IPS-18c (cell line): ENCODE results near the gene HPGDS.

Experiments
- H3K4me3 ChIP-seq: 2 replicates; pipeline ENCODE4 v1.7.0; 2013; ENCODE audit warnings: low read depth, mild to moderate bottlenecking, low read length, moderate library complexity; ENCODE audit not compliant: insufficient read depth
- H3K9me3 ChIP-seq: one replicate; pipeline ENCODE4 v1.6.1; 2013; ENCODE audit warnings: mild to moderate bottlenecking, low read length, moderate library complexity; ENCODE audit not compliant: control insufficient read depth, insufficient read depth

Gene HPGDS

DNA sequence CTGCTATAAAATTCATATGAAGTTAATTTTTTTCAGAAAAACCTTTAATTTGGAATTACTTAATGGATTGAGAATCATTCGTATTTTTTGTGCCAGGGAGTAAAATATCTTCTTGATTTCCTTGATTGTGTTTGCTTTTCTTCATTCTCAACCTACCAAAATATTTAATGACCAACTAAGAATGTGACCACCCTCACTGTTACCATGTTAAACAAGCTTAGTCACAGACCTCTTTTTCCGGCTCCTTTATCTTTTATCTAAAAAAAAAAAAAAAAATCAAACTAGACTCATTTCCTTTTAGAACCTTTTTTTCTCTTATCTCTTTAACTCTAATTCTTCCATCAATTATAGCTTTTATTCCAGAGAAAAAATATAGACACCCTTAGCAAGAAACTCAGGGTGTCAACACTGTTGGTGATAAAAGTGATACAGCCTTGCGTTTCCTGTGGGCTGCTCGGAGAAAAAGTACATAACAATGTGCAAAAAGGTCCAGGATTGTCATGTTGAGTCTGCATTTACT, 20.6 kb upstream of the HPGDS start:
- Histone ChIP-seq H3K9me3 (no peaks in the 10 kb centered on the region), H3K4me3 (no peak overlapping the region)

DNA sequence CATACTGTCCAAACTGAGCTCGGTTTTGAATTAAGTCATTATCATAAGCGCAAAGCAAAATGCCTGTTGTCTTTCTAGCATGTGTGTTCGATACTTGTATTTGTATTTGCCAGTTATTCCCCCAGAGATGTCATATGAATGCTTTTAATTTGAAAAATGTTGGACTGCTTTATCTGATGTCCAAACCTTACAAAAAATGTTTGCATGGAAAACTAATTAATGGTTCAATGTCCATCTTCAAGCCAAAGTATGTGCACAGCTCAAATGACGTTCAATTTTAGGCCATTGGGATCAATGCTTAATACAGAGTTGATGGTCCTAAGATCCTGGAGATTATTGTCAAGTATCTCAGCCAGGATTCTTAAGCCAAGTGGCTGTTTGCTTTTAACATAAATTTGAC, 17.2 kb upstream of the HPGDS start:
- no peaks in the 10 kb centered on the region for H3K9me3 ChIP-seq

DNA sequence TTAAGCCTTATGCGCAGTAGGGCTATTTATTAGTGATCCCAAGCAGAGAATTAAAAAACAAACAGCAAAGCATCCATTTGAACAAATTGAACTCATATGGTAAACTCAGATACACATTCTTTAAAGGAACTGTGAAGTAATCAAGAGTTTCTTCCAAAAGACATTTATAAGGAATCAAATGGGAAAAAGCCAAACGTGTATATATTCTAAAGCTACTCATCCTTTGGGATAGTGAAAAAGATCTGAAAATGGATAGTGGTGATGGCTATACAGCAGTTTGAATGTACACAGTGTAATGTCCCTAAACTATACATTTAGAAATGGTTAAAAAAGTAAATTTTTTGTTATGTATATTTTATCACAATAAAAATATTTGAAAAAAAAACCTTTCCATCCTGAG, 16.6 kb upstream of the HPGDS start:
- Histone ChIP-seq H3K9me3 (no peaks in the 10 kb centered on the region), H3K4me3 (no peak overlapping the region)

More for the DNA sequence above, 17.2 kb upstream of the HPGDS start:
- no peak overlapping the region for H3K4me3 ChIP-seq

DNA sequence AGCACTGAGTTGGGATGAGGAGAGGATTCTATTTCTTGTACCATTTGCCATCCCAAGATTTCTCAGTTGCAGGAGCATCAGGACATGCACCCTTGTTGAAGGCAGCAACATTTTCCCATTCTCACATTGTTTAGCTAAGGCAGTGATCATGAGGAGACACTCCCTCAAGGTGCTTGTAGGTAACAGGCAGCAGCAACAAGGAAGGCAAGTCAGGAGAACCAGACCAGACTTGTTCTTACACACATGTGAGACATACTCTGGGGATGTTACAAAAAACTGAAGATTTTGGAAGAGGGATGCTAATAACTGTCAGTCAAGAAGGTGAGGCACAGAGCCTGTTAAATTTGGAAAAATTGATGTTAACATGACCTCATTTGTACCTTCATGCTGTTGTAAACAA, 15.5 kb upstream of the HPGDS start:
- no peaks in the 10 kb centered on the region for H3K9me3 ChIP-seq
- H3K4me3 ChIP-seq, result no peak overlapping the region

DNA sequence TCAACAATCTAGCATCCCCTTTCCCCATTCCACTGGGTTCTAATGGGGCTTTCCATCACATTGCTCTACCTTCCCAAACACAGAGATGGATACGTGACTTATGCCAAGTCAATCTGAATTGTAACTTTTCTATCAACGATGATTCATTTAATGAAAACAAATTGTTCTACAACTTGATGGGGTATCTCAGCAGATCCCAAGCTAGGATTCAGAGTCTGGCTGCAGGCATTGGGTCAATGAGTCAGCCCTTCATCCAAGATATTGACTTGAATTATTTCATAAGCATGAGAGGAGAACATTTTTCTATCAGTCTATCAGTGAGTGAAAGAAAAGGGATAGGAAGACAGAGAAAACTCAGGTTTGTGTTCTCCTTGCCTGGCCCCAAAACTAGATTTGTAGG, 15.0 kb upstream of the HPGDS start:
- Histone ChIP-seq H3K9me3 (no peaks in the 10 kb centered on the region), H3K4me3 (no peak overlapping the region)

DNA sequence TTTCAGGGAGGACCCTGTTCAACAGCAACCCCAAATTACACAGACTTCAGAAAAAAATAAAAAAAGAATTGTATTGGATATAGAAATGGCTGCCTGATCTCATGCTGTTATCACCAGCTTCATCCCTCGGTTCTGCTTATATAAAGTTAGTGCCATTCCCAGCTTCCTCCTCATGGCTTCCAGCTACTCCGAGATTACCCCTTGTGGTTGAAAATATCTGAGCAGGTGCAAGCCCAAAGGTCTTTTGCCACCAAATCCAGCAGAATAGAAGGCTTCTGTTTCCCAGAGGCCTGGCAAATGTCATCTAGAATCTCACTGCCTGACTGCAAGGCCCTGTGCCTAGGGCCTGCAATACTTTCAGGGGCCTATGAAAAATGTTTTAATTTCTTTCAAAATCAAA, 13.8 kb upstream of the HPGDS start:
- H3K4me3 ChIP-seq, result no peak overlapping the region
- no peaks in the 10 kb centered on the region for H3K9me3 ChIP-seq

DNA sequence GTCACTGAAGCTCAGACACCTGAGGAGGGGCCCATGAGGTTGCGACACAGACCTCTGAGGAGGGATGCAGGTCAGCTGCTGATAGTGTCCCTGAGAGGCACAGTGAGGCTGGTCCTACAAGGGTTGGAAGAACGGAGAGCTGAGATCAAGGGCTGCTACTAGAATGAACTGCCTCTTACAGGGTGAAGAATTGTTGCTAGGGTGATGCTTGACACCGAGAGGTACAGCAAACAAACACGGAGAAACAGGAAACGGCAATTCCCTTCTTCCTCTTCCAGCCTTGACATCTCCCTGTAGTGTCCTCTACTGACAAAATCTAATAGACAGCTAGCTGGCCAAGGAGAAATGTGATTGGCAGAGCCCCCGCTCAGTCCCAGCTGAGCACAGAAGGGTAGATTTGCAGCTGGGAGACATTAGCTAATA, 11.8 kb upstream of the HPGDS start:
- Histone ChIP-seq H3K4me3 (no peak overlapping the region), H3K9me3 (no peaks in the 10 kb centered on the region)

DNA sequence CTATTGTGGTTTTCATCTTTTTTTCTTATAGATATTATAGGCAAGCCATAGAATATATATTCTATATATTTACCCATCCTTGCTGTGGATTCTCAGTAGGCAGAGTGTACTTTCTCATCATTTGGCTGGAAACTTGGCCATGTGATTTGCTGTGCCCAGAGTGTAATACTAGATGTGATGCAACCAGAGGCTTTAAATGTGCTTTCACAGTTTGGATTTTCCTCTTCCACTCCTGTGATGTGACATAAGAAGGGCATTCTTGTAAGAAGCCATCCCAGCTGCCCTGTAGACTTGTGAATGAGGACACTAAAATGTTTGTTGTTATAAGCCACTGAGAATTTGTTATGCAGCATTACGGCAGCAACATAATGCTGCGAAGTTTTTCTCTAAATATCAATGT, 10.4 kb upstream of the HPGDS start:
- no peaks in the 10 kb centered on the region for H3K9me3 ChIP-seq
- no peak overlapping the region for H3K4me3 ChIP-seq

DNA sequence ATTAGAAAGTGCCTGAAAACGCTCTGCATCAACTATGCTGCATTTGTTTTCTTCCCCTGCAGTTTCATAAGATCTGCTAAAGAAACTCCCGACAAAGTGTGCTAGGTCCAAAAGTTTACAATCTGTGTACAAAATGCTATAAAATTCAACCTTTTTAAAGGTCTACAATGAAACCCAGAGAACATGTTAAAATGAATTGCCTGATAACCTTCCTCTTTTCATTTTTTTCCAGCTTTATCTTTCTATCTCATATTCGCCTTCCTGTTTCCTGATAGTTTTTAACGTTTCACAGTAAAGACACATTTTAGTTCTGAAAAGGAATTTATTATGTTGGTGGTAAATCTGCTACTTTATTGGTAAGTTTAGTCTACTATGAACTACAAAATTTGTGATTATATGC, 9.5 kb upstream of the HPGDS start:
- H3K9me3 ChIP-seq, result no peaks in the 10 kb centered on the region
- H3K4me3 ChIP-seq, result no peak overlapping the region

DNA sequence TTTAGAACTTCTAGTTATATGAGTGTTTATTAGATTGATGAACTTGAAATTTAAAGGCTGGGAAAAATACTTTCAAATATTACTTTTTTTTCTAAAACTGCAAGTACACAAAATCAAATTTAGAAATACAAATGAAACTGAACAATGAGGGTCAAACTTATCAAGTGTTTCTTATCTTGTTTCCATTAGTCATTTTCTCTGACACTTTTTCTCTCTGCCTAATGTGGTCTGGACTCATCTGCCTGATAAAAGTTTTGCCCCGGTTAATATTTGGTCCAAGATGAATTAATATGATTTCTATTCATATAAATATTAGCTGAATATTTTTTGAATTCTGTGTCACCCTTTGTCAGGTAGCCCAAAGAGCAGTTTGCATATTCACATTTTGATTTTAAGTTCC, 8.7 kb upstream of the HPGDS start:
- Histone ChIP-seq H3K9me3 (no peaks in the 10 kb centered on the region), H3K4me3 (no peak overlapping the region)

DNA sequence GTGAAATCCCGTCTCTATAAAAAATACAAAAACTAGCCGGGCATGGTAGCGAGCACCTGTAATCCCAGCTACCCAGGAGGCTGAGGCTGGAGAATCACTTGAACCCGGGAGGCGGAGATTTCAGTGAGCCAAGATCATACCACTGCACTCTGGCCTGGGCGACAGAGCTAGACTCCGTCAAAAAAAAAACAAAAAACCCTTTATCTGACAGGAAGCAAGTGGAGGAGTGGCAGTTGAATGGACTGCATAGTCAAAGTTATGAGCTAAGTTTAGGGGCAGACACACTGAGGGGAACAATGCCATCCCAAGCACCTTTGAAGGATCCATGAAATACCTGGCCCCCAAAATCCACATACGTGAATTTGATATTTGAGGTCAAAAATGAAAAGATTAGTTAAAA, 7.5 kb upstream of the HPGDS start:
- Histone ChIP-seq H3K9me3 (no peaks in the 10 kb centered on the region), H3K4me3 (no peak overlapping the region)

DNA sequence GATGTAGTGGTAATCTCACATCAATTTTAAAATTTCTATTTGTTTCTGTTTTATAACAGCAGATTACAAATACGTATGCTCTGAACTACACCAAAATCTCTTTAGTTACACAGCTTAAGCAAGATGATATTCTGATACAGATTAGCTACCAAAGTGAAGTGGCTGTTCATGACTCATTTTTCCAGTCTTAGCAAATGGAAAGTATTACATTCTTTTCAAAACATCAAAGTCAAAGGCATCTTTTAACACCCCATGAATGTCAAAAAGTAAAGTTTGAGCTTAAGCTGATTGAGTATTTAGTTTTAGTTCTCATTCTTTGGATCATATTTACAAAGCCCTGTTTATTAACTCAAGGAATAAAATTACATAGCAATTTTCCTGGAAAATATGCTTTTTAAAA, 6.6 kb upstream of the HPGDS start:
- H3K9me3 ChIP-seq, result no peaks in the 10 kb centered on the region
- no peak overlapping the region for H3K4me3 ChIP-seq

DNA sequence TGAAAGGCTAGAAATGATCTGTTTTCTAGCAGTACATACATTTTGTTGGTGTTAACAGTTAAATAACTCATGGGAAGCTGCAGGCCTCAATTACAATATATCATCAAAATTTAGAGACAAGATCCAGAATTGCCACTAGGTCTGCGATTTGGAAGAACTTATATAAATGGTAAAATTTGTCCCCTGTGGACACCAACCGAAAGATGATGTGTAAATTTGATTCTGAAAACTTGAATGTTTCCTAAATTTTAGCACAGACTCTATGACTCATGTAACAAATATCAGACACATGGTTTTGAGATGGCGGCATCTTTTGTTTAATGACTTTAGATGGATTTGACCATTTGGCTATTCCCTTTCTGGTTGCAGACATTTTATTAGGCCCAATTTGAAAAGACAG, 6.0 kb upstream of the HPGDS start:
- no peak overlapping the region for H3K4me3 ChIP-seq
- no peaks in the 10 kb centered on the region for H3K9me3 ChIP-seq

DNA sequence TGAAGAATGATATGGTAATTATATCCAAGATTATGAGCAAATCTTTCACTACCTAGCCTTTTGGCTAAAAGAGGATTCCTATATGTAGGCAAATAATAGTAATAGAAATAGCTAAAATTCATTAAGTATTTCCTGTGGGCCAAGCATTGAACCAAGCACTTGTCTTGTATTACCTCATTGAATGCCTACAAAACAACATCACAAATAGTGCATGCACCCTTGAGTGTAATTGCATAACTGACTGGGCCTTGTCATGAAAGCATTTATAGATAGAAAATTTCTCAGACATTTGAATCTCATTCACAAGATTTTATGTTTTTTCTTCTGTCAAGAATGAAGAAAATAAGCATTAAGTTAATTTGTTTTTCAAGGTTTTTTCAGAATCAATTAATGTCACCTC, 3.9 kb upstream of the HPGDS start:
- no peaks in the 10 kb centered on the region for H3K9me3 ChIP-seq
- H3K4me3 ChIP-seq, result no peak overlapping the region

DNA sequence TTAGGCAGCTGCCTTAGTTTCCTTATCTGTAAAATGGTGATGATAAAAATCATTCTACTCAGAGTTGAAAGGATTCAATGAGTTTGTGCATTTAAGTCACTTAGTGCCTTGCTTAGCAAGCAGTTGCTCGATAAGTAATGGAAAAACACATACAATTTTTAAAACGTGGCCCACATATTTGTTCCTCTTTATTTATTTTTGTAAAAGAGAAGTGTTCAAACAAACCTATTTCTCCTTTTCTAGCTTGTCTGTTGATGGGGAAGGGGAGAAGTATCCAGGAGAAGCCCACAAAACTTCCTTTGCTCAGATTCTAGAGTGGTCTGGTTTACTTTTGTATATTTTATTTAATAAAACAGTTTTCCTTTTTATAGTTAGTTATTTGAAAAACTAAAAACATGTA, 3.3 kb upstream of the HPGDS start:
- no peak overlapping the region for H3K4me3 ChIP-seq
- H3K9me3 ChIP-seq, result no peaks in the 10 kb centered on the region

DNA sequence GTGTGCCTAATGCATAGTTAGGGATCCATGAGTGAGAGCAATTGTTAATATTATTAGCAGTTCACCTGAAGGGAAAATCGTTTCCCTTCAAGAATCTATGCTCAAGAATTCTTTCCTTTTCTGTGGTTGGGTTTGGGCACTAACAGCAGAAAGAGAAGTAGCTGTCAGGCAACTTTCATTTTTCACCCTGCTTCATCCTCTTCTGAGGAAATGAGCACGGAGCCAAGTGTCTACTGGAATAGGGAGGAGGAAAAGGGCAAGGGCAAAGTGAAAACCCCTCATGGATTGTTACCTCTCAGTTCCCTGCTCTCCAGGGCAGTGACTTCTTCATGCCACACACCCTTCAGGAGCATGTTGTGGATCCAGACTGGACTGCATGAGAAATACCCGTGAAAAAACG, 2.6 kb upstream of the HPGDS start:
- Histone ChIP-seq H3K9me3 (no peaks in the 10 kb centered on the region), H3K4me3 (no peak overlapping the region)

DNA sequence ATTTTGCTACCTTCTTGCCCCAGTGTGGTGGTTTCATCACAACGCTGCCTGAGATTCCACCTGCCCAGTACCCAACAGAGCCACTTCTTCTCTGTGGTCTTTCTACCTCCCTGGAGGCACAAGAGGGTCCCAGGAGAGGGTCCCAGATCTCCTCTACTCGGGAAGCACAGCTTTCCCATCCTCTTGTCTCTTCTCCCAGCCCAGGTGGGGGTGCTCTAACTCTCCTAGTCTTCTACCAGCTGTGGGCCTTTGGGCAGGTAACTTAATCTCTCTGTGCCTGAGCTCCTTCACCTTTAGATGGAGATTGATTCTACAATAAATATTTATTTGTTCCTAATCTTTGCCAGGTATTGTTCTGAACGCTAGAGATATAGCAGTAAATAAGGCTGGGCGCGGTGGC, 1.8 kb upstream of the HPGDS start:
- no peak overlapping the region for H3K4me3 ChIP-seq
- H3K9me3 ChIP-seq, result no peaks in the 10 kb centered on the region

DNA sequence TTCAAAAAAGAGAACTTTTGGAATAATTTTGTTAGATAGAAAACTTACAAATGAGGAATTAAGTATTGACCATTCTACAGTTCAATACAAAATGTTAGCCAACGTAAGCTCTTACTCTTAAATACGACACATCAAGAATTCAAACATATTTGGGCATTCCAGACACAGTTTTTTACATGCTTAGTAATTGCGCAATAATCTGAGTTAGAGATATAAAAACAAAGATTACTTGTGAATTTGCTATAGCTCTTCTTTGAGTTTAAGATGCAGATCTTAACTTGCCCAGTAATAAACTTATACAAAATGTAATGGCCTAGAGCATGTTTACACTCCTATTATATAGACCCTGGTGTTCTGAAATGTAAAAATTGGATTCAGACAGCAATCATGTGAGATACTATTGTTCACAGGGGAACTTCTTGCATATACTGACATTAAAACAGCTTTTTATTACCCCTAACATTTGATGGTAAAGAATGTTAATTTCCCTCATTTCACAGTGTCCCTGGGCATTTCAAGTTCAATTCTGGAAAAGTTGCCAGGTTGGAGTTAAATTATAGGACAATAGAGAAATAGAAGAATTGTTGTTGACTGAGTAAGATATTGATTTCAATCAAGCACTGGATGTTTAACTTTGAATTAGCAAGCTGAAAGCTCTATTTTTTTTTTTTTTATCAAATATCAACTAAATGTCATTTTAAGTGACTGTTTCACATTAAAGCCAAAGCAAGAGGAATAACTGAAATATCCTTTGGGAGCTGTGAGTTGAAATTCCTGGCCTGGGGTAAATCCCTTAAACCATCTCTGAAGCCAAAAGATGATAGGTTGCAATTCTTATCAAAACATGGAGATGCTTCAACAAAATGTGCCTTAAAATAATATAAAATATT, 910 bp downstream of the HPGDS start:
- H3K9me3 ChIP-seq, result no peaks in the 10 kb centered on the region
- no peak overlapping the region for H3K4me3 ChIP-seq

DNA sequence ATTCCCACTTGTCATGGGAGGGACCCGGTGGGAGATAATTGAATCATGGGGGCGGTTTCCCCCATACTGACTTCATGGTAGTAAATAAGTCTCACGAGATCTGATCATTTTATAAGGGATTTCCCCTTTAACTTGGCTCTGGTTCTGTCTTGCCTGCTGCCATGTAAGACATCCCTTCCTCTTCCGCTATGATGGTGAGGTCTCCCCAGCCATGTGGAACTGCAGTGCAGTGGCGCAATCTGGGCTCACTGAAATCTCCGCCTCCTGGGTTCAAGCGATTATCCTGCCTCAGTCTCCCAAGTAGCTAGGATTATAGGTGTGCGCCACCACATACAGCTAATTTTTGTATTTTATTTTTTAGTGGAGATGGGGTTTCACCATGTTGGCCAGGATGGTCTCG, 2.9 kb downstream of the HPGDS start:
- no peaks in the 10 kb centered on the region for H3K9me3 ChIP-seq
- H3K4me3 ChIP-seq, result no peak overlapping the region
